Femur (tissue), 1 donor: ENCODE measurements around the gene CD40.

Source experiments
- DNase-seq: peaks from one replicate; pipeline ENCODE4 v3.0.0-alpha.2; 2017

Gene CD40

DNA sequence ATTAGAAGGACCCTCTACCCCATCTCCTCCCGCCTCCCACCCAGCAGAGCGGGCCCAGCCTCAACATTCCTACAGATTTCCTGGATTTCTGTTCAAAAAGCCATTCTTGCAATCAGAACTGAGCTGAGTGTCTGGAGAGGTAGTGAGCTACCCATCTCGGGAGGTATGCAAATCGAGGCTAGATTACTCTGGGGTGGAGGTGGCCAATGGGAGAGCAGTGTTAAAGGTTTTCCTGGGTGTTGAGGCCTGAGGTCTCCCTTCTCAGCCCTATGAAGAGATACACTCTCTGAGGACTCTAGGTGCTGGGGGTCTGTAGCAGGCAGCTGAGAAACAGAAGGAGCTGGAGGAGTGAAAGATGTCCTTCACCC lies 57.0 kb downstream of the CD40 start:
- no peak for DNase-seq

DNA sequence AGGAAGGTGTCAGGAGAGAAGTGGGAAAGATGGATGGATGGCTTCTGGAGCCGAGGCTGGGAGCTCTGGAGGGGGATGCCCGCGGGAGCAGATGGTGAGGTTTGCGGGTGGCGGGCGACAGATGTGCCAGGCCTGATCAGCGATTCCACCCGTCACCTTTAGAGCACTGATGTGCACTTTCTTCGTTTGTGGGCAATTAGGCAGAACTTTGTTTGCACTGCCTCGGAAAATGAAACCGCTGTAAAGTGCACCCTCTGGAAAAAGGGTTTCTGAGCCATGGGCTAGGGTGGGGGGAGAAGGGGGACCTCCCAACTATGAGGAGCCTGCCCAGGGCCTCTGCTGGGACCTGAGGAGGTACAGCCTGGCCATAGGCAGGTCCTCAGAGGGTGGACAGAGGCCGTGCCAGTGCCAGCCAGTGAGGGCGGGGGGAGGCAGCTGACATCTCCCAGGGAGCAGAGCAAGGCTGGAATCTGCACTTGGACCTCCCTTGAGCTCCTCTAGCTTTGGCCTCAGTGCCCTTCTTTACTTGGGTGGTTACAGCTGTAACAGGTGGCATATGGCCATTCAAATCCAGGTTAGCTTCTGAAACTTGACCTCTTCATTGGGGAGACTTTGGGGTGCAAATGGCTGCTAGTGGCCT lies 58.7 kb downstream of the CD40 start:
- no peak for DNase-seq

DNA sequence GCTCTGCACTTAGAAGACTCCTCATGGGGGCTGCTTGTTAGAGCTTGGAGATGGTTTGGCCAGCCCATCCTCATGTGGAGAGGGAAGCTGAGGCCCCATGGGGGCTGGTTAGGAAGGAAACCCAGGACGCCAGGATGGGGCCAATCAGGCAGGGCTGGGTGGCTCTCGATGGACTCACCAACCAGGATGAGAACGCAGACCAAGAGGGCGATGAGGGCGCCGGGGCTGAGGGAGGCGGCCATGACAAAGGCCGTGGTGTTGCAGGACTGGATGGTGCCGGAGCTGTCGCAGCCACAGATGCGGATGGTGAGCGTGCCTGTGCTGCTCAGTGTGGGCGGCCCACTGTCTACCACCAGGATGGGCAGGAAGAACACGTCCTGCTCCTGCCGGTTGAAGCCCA lies 59.7 kb downstream of the CD40 start:
- no peak for DNase-seq

DNA sequence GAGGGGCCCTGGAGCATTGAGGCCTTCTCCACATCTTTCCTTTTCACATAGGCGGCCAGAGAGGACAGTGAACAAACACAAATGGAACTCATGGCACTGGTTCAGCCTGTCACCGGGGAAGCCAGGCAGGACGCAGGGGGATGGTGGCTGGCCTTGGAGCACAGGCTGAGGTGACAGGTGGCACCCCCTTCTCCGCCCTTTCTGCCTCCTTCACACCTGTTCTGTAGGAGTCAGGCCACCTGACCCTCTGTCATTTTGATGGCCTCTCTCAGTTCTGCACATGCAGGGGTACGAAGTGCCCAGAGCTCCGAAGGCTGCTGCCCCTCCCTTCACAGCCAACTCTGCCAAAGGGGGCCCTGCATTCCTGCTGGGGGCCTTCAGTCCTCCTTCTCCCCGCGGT lies 60.8 kb downstream of the CD40 start:
- DNase-seq, result no peak
